Fibroblast of skin of back (primary cell): ENCODE data around the gene C12orf57.

Source experiments
- DNase-seq: peaks from one replicate; pipeline ENCODE4 v3.0.0-alpha.2; 2013

The C12orf57 gene

DNA sequence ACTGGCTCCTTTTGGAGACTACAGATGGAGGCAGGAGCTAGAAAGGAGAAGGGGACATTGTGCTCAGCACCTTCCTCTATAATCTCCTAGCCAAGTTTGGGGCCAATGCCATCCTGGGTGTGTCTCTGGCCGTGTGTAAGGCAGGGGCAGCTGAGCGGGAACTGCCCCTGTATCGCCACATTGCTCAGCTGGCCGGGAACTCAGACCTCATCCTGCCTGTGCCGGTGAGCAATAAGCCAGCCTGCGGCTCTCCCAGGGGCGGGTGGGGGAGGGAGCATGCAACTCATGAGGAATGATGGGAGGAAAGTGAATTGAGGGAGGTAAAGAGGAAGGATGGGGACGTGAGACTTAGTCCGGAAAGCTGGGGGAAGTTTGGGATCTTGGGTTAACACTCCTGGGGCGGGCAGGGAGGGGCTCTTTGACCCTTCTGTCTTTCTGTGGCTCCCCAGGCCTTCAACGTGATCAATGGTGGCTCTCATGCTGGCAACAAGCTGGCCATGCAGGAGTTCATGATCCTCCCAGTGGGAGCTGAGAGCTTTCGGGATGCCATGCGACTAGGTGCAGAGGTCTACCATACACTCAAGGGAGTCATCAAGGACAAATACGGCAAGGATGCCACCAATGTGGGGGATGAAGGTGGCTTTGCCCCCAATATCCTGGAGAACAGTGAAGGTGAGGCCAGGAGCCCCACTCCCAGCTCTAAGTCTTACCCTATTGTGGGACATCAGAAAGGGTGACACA, 26.2 kb upstream of the C12orf57 start:
- DNase-seq = peak; percentile 62

DNA sequence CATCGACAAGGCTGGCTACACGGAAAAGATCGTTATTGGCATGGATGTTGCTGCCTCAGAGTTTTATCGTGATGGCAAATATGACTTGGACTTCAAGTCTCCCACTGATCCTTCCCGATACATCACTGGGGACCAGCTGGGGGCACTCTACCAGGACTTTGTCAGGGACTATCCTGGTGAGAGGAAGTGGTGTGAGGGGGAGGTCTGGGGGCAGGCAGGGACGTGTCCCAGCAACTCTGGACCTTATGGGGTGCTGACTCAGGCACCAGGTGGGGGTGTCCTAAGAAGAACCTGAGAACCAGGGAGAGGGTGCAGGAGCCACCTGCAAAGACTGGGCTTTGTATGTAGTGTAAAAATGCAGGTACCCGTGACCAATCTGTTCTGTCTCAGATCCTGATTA, 24.2 kb upstream of the C12orf57 start:
- no peak for DNase-seq

DNA sequence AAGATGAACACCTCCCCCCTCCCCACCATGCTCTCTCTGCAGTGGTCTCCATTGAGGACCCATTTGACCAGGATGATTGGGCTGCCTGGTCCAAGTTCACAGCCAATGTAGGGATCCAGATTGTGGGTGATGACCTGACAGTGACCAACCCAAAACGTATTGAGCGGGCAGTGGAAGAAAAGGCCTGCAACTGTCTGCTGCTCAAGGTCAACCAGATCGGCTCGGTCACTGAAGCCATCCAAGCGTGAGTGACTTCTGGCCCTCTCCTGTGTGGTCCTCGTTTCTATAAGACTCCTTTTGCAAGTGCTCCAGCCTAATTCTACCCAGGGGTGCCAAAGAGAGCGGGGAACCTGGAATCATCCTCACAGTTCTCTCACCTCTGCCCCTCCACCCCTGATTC, 22.3 kb upstream of the C12orf57 start:
- DNase-seq = no peak

DNA sequence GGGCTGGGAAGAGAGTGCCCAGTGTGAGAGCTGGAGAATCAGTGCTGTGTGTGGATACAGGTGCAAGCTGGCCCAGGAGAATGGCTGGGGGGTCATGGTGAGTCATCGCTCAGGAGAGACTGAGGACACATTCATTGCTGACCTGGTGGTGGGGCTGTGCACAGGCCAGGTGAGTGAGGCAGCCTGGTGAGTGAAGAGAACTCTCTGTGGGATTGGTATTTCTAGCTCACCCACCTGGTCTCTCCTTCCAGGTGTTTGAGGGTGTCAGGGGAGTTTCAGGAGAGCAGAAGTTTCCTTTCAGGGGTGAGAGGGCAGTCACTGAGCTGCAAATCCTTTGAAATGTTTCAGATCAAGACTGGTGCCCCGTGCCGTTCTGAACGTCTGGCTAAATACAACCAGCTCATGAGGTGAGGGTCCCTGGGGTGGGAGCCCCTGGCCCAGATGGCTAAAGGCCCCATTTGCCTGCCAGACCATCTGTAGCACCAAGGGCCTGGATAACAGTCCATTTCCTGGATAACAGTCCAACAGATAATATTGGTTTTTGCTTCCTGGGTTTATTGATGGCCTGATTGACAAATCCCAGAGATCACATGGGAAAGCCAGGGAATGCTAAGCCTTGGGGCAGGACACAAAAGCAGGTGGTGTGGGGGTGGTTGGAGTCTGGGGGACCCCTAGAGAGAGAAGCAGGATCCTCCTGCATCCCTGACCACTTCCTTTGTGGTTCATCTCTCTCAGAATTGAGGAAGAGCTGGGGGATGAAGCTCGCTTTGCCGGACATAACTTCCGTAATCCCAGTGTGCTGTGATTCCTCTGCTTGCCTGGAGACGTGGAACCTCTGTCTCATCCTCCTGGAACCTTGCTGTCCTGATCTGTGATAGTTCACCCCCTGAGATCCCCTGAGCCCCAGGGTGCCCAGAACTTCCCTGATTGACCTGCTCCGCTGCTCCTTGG, 21.6 kb upstream of the C12orf57 start:
- no peak for DNase-seq

DNA sequence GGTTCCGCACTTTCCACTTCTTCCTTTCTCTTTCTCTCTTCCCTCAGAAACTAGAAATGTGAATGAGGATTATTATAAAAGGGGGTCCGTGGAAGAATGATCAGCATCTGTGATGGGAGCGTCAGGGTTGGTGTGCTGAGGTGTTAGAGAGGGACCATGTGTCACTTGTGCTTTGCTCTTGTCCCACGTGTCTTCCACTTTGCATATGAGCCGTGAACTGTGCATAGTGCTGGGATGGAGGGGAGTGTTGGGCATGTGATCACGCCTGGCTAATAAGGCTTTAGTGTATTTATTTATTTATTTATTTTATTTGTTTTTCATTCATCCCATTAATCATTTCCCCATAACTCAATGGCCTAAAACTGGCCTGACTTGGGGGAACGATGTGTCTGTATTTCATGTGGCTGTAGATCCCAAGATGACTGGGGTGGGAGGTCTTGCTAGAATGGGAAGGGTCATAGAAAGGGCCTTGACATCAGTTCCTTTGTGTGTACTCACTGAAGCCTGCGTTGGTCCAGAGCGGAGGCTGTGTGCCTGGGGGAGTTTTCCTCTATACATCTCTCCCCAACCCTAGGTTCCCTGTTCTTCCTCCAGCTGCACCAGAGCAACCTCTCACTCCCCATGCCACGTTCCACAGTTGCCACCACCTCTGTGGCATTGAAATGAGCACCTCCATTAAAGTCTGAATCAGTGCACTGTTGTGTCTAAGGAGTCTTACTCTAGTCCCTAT, 20.7 kb upstream of the C12orf57 start:
- DNase-seq = no peak

DNA sequence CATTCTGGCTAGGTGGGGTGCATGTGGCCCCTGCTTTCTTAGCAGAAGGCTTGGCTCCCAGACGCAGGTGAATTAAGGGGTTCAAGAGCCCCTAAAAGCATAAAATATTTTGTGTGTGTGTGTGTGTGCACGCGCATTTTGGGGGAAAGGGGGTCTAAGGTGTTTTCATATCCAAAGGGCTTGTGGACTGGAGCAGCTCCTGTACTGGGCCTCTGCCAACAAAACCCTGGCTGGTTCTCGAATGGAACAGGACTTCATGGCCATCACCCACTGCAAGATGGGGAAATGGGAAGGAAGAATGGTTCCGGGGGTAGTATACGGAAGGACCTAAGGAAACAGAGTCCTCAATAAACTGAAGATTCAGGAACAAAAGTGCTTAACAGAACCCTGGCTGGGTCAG, 20.0 kb upstream of the C12orf57 start:
- no peak for DNase-seq

DNA sequence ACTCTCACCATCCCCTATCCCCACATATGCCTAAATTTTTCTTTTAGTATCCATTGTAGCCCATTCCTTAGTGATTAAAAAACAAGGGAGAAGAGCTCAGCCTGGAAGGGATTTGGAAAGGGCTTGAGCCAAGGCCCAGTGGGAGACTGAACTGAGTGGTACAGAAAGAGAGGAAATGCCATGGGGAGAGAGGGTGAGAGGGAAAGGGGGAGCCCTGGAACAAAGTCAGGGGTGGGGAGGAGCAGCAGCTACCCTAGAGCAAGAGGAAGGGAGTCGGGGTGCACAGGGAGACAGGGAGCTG, 18.6 kb upstream of the C12orf57 start:
- DNase-seq = no peak

DNA sequence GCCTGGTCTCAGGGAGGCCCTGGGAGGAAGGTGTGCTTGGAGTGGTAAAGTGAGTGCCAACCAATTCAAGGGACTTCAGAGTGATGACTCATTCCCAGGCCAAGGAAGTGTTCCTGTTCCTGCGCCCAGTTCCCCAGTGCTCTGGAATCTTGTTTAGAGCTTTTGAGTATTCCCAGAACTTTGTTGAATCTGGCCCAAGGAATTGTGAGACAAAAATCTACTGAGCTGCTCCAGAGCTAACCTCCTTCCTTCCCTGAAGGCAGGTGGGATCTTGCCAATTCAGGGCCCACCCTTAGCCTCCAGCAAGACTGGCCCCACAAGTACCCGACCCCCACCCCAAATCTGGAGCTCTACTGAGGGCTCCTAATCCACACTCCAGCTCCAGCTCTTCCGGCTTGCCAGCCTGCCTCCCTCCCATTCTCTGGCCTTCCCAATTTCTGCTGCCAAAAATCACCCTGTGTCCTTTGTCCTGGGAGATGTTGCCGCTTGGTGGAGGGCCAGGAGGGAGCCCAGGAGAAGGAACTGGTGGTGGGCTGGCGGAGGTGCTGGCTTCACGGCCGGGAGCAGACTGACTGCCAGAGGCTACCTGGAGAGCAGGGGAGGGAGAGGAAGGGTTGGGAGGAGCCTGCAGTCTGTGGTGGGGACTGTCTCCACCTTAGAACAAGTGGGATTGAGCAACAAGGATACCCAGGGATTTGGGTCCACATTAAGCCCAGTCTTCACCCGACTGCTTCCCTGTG, 18.1 kb upstream of the C12orf57 start:
- DNase-seq = peak; percentile 95

DNA sequence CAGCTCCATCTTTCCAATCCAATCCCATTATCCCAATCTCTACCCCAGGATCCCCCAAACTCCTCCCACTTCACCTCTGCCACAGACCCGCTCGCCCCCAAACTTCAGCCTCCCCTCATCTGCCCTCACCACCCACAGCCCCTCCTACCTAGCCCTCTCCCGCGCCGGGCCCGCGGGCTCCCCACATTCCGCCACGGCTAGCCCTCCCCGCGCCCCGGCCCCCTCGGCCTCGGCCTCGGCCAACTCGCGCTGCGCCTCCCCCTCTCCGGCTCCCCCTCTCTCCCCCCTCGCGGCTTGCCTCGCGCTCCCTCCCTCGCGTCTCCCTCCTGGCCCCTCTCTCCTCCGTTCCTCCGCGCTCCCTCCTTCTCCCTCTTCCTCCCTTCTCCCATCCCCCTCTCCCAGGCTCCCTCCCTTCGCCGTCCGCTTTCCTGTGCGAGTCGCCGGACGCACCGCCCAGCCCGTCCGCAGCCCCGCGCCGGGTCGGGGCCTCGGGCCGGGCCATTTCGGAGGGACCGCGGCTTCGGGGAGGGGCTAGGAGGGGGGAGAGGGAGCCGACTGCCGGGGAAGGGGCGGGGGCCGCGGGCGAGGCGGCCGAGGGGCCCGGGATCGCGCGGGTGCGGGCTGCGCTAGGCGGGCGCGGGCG, 16.3 kb upstream of the C12orf57 start, which contains the start of gene ATN1:
ATN1 (plus strand) TSS at position 581 of the 643 bp plus-strand sequence. CDS start 6,043 bp downstream, outside the sequence.
- DNase-seq = peak; percentile 88

DNA sequence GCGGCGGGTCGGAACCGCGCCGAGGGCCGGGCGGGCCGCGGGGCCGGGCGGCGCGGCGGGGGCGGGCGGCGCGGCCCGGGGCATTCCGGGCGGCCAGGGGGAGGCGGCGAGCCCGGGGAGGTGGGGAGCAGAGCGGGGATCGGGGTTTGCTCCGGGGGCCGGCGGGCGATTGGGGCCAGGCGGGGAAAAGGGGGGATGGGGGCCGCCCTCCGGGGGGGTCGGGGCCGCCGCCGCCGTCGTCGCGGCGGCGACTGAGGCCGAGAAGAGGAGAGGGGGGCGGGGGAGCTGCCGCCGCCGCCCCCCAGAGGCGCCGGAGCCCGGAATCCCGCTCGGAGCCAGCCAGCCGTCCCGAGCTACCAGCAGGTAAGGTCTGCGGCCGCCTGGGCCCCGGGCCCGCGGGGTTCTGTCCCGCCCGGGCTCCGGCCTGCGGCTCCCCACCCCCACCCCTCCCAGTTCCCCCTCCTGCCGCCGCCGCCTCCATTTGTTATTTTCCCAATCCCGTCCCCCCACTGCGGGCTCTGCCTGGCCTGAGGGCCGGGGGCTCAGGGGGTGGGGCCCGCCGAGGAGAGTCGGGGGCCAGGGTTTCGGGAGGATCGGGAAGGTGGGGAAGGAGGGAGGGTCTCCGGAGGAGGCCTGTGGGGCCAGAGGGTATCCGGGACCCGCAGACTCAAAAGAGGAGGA, 15.7 kb upstream of the C12orf57 start:
- no peak for DNase-seq

DNA sequence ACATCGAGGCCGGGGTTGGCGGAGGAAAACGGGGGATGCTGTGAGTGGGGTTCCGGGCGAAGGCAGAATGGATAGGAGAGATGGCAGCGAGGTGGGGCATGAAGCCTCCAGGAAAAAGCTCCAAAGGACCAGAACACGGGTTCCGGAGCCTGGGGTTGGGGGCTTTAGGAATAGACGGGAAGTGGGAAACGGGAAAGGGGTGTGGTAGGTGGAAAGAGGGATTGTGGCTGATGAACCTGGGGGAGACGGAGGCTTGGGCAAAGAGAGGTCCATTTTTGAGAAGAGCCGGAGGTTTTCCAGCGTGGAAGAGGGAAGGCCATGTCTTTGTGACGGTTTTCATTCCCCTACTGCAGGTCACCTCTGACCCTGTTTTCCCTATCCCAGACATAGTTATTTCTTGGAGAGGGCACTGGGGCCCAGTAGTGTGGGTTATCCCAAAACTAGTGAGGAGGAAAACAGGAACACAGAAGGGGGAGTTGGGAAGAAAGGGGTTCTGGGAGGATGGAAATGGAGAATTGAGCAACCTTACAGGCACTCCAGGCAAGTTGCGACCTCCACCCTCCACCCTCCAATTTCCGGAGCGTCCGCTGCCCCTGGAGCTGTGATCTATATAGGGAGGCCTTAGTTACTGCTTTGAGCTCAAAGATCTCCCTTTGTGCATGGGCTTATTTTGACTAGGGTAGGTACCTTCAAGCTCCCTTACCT, 15.0 kb upstream of the C12orf57 start:
- no peak for DNase-seq

DNA sequence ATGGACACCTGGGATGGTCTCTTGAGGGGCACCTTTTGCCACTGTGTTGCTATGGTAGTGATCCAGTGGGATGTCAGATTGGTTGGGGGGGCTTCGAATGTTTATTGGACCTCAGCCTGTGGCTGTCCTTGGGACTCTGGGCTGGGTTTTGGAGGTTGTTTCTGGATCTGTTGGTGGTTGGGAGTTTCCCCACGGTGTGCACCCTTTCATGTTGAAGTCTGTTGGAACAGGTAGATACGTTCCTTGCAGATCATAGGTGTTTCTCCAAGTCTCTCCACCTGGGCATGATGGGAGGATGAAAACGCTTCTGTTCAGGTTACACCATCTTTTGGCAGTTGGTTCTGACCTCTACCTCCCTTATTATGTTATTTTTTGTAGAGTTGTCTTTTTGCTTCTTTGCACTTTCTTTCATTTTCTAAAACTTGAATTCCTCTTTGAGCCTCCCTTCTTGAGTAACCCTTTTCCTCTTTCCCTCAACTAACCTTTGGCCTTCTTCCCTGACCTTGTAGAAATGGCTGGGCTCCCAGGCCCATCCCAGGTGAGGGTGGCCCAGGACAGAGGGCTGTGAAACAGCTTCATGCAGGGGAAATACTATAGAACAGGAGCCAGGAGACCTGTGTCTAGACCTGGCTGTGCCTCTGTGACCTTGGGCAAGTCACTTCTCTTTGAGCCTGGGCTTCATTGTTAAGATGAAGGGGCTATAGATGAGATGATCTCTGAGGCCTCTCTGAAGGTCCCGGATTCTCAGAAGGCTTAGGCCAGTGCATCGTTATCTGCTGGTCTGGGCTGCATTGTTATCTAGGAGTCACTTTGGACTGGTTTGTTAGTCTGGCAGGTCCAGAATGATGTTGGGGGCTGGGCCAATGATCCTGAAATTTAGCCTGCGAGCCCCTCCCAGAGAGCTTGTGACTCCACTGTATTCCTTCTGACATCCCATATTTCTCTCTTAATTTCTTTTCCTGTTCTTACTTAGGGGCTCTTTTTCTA, 14.1 kb upstream of the C12orf57 start:
- DNase-seq = no peak

DNA sequence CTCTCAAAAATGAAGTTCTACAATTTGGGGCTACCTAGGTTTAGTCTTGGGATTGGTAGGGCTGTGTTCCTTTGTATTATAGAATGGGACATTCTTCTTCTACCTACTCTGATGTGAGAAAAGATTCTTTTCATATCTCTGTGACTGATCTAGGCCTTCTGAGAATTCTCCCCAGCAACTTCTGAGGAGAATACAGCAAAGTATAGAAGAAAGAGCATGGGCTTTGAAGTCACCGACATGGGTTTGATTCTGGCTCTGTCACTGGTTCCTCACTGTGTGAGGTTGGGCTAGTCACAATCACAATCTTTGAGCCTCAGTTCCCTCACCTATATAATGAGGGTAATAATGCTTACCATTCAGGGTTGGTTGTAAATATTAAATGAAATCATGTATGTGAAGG, 11.1 kb upstream of the C12orf57 start:
- no peak for DNase-seq

DNA sequence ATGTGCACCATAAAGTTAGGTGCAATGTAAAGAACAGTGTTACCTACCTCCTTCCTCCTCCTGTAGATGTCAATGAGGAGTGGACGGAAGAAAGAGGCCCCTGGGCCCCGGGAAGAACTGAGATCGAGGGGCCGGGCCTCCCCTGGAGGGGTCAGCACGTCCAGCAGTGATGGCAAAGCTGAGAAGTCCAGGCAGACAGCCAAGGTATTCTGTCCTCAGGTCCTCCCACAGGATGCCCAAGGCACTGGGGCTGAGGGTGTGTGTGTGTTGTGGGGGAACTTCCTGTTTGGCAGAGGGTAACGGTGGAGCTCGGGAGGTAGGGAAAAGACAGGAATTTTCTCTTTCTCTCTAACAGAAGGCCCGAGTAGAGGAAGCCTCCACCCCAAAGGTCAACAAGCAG, 9.7 kb upstream of the C12orf57 start:
- DNase-seq = no peak

DNA sequence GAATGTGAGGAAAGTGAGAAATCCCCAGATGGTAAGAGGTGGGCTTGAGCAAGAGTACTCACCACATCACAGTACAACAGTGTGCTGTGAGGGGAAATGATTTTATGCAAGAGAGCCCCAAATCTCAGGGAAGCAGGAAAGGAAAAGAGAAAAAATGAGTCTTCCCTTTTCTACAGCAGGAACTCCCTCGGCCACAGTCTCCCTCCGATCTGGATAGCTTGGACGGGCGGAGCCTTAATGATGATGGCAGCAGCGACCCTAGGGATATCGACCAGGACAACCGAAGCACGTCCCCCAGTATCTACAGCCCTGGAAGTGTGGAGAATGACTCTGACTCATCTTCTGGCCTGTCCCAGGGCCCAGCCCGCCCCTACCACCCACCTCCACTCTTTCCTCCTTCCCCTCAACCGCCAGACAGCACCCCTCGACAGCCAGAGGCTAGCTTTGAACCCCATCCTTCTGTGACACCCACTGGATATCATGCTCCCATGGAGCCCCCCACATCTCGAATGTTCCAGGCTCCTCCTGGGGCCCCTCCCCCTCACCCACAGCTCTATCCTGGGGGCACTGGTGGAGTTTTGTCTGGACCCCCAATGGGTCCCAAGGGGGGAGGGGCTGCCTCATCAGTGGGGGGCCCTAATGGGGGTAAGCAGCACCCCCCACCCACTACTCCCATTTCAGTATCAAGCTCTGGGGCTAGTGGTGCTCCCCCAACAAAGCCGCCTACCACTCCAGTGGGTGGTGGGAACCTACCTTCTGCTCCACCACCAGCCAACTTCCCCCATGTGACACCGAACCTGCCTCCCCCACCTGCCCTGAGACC, 8.2 kb upstream of the C12orf57 start:
- DNase-seq = no peak

DNA sequence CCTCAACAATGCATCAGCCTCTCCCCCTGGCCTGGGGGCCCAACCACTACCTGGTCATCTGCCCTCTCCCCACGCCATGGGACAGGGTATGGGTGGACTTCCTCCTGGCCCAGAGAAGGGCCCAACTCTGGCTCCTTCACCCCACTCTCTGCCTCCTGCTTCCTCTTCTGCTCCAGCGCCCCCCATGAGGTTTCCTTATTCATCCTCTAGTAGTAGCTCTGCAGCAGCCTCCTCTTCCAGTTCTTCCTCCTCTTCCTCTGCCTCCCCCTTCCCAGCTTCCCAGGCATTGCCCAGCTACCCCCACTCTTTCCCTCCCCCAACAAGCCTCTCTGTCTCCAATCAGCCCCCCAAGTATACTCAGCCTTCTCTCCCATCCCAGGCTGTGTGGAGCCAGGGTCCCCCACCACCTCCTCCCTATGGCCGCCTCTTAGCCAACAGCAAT, 7.6 kb upstream of the C12orf57 start:
- DNase-seq = no peak

DNA sequence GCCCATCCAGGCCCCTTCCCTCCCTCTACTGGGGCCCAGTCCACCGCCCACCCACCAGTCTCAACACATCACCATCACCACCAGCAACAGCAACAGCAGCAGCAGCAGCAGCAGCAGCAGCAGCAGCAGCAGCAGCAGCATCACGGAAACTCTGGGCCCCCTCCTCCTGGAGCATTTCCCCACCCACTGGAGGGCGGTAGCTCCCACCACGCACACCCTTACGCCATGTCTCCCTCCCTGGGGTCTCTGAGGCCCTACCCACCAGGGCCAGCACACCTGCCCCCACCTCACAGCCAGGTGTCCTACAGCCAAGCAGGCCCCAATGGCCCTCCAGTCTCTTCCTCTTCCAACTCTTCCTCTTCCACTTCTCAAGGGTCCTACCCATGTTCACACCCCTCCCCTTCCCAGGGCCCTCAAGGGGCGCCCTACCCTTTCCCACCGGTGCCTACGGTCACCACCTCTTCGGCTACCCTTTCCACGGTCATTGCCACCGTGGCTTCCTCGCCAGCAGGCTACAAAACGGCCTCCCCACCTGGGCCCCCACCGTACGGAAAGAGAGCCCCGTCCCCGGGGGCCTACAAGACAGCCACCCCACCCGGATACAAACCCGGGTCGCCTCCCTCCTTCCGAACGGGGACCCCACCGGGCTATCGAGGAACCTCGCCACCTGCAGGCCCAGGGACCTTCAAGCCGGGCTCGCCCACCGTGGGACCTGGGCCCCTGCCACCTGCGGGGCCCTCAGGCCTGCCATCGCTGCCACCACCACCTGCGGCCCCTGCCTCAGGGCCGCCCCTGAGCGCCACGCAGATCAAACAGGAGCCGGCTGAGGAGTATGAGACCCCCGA, 7.0 kb upstream of the C12orf57 start:
- no peak for DNase-seq
